Ishikawa (cell line): Measurements from ENCODE around the gene IGSF9.
A peak's percentile ranks its signal among the peaks of the same experiment; 100 is the strongest.

Source experiments
- CEBPB ChIP-seq: IDR thresholded peaks from 2 replicates; pipeline ENCODE4 v1.6.1; 2012
- CREB1 ChIP-seq: IDR thresholded peaks from 2 replicates; pipeline ENCODE4 v1.6.1; 2012; ENCODE audit warnings: low read depth
- EGR1 ChIP-seq: IDR thresholded peaks from 2 replicates; pipeline ENCODE4 v1.6.1; 2012
- EP300 ChIP-seq: IDR thresholded peaks from 2 replicates; pipeline ENCODE4 v1.6.1; 2012; ENCODE audit warnings: borderline replicate concordance
- FOXM1 ChIP-seq: IDR thresholded peaks from 2 replicates; pipeline ENCODE4 v1.6.1; 2012; ENCODE audit warnings: low read depth, borderline replicate concordance
- NFIC ChIP-seq: IDR thresholded peaks from 2 replicates; pipeline ENCODE4 v1.6.1; 2012
- RAD21 ChIP-seq: IDR thresholded peaks from 2 replicates; pipeline ENCODE4 v1.6.1; 2012; ENCODE audit warnings: low read depth
- TAF1 ChIP-seq: IDR thresholded peaks from 2 replicates; pipeline ENCODE4 v1.6.1; 2012; ENCODE audit warnings: low read depth, mild to moderate bottlenecking
- TCF12 ChIP-seq: IDR thresholded peaks from 2 replicates; pipeline ENCODE4 v1.6.1; 2012; ENCODE audit warnings: low read depth
- TEAD4 ChIP-seq: IDR thresholded peaks from 2 replicates; pipeline ENCODE4 v1.6.1; 2012
- YY1 ChIP-seq: IDR thresholded peaks from 2 replicates; pipeline ENCODE4 v1.6.1; 2012; ENCODE audit warnings: low read depth
- ZBTB7A ChIP-seq: IDR thresholded peaks from 2 replicates; pipeline ENCODE4 v1.6.1; 2012; ENCODE audit warnings: low read depth
- TF ChIP-seq, protein P1 (sequence below): IDR thresholded peaks from 2 replicates; pipeline ENCODE4 v1.6.1; 2012; ENCODE audit warnings: low read depth, mild to moderate bottlenecking
- TF ChIP-seq, protein P2 (sequence below): IDR thresholded peaks from 2 replicates; pipeline ENCODE4 v1.6.1; 2012
- TF ChIP-seq, protein P3 (sequence below): IDR thresholded peaks from 2 replicates; pipeline ENCODE4 v1.6.1; 2012

Gene IGSF9

DNA sequence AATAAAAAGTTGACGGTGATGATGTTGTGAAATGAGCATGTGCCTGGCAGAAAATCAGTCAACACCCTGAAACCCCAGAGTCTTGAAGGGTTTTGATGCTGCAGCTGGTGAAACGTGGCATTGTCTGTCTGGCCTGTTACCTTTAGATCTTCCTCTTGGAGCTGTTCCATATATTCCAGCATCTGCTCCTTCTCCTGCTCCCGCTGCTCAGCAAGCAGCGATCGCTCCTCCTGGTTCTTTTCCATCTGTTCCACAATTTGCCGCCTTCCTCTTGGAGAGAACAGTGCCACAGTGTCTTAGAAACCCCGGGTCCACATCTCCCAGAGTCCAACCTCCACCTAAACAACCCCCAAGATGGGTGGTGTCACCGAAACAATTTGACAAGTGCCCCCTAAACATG lies 61.1 kb downstream of the IGSF9 start:
- TF ChIP-seq TEAD4 = no peak
- TF ChIP-seq, protein P1, sequence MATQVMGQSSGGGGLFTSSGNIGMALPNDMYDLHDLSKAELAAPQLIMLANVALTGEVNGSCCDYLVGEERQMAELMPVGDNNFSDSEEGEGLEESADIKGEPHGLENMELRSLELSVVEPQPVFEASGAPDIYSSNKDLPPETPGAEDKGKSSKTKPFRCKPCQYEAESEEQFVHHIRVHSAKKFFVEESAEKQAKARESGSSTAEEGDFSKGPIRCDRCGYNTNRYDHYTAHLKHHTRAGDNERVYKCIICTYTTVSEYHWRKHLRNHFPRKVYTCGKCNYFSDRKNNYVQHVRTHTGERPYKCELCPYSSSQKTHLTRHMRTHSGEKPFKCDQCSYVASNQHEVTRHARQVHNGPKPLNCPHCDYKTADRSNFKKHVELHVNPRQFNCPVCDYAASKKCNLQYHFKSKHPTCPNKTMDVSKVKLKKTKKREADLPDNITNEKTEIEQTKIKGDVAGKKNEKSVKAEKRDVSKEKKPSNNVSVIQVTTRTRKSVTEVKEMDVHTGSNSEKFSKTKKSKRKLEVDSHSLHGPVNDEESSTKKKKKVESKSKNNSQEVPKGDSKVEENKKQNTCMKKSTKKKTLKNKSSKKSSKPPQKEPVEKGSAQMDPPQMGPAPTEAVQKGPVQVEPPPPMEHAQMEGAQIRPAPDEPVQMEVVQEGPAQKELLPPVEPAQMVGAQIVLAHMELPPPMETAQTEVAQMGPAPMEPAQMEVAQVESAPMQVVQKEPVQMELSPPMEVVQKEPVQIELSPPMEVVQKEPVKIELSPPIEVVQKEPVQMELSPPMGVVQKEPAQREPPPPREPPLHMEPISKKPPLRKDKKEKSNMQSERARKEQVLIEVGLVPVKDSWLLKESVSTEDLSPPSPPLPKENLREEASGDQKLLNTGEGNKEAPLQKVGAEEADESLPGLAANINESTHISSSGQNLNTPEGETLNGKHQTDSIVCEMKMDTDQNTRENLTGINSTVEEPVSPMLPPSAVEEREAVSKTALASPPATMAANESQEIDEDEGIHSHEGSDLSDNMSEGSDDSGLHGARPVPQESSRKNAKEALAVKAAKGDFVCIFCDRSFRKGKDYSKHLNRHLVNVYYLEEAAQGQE = no peak
- TF ChIP-seq, protein P2, sequence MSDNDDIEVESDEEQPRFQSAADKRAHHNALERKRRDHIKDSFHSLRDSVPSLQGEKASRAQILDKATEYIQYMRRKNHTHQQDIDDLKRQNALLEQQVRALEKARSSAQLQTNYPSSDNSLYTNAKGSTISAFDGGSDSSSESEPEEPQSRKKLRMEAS = no peak
- TF ChIP-seq TCF12 = no peak
- TF ChIP-seq FOXM1 = no peak
- no peak for TF ChIP-seq CEBPB
- no peak for TF ChIP-seq CREB1
- no peak for TF ChIP-seq RAD21
- no peak for TF ChIP-seq YY1
- TF ChIP-seq ZBTB7A = no peak
- no peak for TF ChIP-seq EP300
- no peak for TF ChIP-seq EGR1
- TF ChIP-seq, protein P3, sequence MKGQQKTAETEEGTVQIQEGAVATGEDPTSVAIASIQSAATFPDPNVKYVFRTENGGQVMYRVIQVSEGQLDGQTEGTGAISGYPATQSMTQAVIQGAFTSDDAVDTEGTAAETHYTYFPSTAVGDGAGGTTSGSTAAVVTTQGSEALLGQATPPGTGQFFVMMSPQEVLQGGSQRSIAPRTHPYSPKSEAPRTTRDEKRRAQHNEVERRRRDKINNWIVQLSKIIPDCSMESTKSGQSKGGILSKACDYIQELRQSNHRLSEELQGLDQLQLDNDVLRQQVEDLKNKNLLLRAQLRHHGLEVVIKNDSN = no peak
- TF ChIP-seq TAF1 = no peak
- no peak for TF ChIP-seq NFIC

DNA sequence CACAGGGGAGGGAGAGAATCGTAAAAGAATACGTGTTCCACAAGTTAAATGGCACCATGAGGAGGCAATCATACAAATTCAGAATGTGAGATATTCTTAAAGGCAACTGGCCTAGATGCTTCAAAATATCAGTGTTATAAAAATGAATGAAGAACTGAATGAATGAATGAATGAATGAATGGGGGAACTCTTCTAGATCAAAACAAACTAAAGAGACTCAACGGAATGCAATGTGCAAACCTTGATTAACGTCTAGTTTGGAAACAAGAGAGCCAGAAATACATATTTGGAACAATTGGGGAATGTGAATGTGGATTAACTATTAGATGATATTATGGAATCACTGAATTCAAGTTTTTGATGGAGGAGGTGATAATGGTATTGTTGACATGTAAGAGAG lies 62.3 kb downstream of the IGSF9 start:
- TF ChIP-seq ZBTB7A (no peak), CREB1 (no peak), YY1 (no peak), RAD21 (no peak), FOXM1 (no peak), TAF1 (no peak), TEAD4 (no peak), NFIC (no peak)
- TF ChIP-seq, protein P2 = no peak
- TF ChIP-seq, protein P3 = no peak

DNA sequence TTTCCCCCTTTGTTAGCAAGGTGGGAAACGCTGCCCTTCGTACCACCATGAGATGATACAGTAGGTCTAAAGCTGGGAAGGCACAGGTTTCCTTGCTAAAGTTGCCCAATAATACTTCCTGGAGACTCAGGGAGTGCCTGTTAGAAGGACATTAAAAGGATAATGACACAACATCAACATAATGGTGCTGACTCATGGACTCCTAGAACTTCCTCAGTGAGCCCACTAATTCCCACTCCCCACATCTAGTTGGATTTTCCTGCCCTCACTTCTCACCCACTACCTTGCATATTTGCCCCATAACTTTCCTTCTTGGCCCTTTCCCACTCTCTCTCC lies 62.9 kb downstream of the IGSF9 start:
- TF ChIP-seq YY1 = no peak

DNA sequence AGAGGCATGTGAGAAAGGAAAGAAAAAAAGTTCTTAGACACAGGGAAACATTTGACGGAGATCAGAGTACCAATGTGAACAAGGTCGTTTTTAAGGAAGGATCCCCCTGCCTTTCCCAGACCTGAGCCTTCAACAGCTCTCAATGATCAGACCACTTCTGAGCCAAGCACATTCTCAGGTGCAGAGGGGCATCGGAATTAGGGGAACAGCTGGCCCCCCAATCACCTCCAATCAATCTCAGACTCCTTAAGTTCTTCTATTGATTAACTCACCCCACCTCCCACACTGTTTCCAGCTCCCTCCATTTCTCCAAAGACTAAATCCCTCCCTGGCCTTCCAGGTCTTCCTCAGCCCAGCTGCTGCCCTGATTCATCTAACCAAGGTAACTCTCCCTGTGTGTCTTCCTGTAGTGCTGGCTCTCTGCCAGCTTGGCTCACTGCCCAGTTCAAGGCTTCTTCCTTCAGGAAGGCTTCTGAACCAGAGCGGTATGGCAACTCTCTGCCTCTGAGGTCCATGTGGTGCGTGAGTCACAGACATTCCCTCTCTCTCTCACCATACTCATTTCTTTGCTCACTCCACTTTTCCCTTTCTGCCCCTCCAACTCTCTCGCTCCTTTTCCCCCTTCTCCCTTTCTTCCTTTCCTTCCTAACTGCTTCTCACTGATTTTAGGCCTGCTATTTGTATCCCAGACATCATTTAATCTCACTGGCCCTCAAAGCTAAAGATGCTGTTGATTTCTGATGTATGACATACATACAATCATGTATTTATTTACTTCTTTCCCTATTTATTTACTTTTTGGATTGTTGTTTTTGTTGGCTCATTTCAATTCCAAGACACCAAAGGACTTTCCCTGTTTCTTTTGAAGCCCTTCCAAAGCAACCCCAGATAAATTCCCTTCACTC lies 63.5 kb downstream of the IGSF9 start:
- TF ChIP-seq RAD21 (no peak; the same call in 1 of the 2 replicates), EGR1 (no peak), TEAD4 (peak; percentile 42; the same call in 1 of the 2 replicates), YY1 (no peak), CEBPB (no peak), NFIC (peak; percentile 98), TCF12 (peak; percentile 63; the same call in 1 of the 2 replicates), ZBTB7A (no peak), EP300 (no peak)
- TF ChIP-seq, protein P2 = peak; percentile 71
- TF ChIP-seq, protein P3 = no peak

DNA sequence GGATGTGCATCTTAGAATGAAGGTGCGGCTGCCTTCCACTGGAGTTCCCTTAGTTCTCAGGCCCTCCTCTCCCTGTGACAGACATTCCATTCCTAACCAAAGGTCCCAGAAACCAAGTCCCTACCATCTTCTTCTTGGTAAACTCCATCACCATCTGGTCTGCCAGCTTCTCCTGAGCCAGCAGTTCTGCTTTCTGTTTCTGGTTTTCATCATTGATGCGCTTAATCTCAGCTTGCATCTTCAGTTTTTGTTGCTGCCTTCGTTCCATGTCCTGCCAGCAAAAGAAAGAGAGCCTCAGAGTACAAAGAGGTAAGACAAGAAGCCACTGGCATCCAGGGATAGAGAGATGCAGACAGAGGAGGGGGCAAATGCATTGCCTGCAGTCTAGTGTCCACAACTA lies 65.0 kb downstream of the IGSF9 start:
- TF ChIP-seq CEBPB = no peak
- no peak for TF ChIP-seq ZBTB7A
- no peak for TF ChIP-seq TAF1
- TF ChIP-seq NFIC = no peak
- TF ChIP-seq, protein P3 = no peak
- TF ChIP-seq CREB1 = no peak
- TF ChIP-seq, protein P1 = no peak
- TF ChIP-seq EGR1 = no peak
- TF ChIP-seq, protein P2 = no peak
- TF ChIP-seq RAD21 = no peak
- no peak for TF ChIP-seq FOXM1
- TF ChIP-seq EP300 = no peak
- TF ChIP-seq TCF12 = no peak
- no peak for TF ChIP-seq YY1
